Stimulated activated CD8-positive, alpha-beta memory T cell treated with anti-CD3 and anti-CD28 coated beads, Interleukin-15, amount 100 ng/mL, for 1 hour (primary cell): ENCODE data around the gene MDM4.
"Not testable (repeated sequence)": the region's sequence is repeated elsewhere in the genome, so short reads cannot be mapped to it uniquely, and the experiment has no call there.

Source experiments
- DNase-seq: peaks from one replicate; pipeline ENCODE4 v3.0.0-alpha.2; 2020; ENCODE audit warnings: low read depth

MDM4 gene

DNA sequence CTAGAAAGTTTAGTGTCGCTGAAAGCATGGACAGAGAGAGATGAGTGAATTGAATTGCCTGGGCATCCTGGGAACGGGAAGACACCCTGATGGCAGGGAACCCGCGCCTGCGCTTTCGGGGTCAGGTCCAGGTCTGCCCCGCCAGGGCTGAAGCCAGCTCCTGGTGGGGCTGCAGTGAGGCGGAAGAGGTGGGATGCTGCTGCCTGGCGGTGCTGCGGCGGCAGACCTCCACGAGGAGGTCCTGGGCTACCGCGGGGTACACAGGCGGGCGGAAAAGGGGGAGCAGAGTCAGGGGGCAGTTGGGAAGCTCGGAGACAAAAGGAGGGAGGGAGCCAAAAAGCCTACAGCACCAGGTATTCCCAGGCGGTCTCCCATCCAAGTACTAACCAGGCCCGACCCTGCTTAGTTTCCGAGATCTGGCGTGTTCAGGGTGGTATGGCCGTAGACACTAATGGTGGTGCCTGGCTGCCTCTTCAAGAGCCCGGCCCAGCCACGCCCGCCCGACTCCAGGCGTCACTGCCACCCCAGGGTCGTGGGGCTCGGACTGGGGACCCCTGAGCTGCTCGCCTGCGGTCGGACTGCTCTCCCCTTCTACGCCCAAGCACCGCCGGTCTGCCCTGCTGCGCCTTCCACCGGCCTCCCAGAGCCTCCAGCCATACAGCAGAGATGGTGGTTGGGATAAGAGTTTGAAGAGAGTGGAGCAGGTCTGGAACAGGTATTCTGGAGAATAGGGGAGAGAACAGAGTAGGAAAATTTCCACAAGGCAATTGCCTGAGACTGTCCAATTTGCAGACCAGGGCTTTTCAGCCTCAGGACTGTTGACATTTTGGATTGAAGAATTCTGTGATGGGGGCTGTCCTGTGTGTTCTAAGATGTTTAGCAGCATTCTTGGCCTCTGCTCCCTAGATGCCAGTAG lies 46.1 kb downstream of the MDM4 start:
- DNase-seq, result no peak

DNA sequence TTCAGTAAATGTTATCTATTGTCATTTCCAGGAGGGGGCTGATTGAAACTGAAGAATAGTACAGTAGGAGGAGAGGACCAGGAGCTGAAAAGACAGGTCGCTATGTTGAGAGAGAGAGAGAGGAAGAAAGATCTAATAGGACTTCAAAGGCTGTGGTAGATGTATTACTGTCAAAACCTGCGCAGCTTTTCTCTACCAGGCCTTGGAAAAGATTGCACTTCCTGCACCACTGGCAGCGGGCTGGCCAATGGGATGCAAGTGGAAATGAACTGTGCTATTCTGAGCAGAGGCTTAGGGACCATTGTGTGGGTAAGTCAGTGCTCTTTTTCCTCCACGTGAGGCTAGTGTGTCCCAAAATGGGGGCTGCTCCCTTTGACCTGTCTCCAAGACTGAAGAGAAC lies 47.1 kb downstream of the MDM4 start:
- no peak for DNase-seq

DNA sequence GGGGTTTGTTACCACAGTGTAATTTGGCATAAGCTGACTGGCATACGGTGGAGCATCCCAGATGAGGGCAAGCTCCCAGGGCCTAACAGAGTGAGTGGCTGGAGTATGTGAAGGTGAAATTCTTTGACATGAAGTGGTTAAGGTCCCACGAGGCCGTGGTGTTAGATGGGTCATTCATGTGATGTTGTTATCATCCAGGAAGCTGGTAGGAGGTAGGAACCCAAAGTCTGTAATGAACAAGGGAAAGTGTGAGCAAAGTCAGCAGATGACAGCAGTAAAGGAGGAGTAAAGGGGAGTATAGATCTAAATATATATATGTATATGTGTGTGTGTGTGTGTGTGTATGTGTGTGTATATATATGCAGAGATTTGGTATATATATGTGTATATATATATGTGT lies 47.6 kb downstream of the MDM4 start:
- no peak for DNase-seq

DNA sequence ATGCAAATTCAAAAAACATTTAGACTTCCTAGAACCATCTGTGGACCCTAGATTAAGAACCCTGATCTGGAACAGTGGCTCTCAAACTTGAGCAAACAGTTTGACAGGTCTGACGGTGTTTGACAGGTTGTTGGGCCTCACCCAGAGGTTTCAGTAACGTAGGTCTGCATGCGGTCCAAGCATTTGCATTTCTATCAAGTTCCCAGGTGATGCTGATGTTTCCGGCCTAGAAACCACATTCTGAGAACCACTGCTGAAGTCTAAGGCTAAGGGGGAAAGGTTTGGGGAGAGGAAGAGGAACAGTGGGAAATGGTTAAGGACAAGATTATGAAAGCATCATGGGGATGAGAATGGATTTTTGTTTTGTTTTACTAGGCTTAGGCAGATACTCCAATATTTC lies 48.6 kb downstream of the MDM4 start:
- DNase-seq, result no peak

DNA sequence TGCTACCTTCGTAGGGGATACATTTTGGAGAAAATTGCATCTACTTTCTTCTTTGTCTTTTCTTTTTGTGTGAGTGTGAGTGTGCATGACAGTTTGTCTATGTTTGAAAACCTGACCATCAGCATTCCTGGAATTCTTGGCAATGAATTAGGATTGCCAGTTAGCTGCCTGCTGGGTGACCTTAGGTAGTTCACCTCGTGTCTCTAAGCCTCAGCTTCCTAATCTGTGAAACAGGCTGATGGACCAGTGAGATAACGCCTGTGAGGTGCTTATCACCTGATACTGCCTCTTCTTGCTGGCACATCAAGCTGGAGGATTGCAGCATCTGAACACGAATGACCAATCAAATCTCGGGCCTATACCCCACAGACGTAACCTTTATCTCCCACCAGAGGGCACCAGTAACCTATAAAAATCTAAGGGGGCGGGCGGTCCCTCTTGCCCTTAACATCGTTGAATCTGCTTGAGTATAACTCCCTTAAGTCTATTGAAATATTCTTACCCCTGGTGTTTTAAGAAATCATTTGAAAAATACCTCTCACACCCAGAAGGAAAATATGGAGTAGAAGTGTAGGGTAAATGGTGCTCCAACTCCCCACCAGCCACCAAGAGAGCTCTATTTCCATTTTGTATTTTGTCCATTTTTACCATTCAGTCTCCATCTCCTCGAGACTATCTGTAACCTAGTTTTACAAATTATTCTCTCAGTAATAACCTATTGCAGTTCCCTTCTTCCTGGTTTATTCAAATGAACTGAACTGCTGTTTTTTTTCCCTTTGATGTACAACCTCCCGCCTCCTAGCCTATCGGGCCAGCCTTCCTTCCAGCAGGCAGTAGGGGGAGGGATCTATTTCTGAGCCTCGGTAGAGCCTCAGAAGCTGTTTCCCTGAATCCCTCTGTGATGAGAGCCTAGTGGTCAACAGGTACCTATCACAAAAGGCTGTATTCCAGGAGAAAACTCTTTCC lies 49.7 kb downstream of the MDM4 start:
- peak; percentile 14 for DNase-seq

DNA sequence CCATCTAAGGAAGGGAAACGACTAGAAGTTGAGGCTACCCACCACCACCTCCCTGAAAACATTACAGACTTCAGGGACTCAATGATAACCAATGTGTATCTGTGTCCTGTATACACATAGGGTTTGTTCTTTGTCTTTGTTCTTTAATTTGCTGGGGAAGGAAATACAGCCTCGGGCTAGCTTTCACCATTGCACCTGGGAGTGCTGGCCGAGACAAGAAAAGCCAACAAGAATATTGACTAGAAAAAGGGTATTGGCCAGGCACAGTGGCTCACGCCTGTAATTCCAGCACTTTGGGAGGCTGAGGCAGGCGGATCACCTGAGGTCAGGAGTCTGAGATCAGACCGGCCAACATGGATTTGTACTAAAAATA lies 50.4 kb downstream of the MDM4 start:
- DNase-seq, result no peak

DNA sequence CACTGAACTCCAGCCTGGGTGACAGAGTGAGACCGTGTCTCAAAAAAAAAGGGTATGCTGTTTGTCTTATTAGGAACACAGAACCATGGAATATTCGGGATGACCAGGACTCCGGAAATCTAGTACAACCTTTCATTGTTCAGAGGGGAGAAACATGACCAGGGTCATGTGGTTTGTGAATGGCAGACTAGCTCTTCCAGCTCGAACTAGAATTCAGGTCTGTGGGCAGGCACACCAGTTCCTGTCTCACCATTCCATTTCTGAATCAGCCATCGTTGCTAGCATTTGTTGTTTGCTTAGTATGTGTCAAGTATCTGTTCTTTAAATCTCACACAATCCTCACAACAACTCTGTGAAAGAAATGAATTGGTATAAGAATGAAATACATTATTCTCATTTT lies 50.9 kb downstream of the MDM4 start:
- no peak for DNase-seq

DNA sequence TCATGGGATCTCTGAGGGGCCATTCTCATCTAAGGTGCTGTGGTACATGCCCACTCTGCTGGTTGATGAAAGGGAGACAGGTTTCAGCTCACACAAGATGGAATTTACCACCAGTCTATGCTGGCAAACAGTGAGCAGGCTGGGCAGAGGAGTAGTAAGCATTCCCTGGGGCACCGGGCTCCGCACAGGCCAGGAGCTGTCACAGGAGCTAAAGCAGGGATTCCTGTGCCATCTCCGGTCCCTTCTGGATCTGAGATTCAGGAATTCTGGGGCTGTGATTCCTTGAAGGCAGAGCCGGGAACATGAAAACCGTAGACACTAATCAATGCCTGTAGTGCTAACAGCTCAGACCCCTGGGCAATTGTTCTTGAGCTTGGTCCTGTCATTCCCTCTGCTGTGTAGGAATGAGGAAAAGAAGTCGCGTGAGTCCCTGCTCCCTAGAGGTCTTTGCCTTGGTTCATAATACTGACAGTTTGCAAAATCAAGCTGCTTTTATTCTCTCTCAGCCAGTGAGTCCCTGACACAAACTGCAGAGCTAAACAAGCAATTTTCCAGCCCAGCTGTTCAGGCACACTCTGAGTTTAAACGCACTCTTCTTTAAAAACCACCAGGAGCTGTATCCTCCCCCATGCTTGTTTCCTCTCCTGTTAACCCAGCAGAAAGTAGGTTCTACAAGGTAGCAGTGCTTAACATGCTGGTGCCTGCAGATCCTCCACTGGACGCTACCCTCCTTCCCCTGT lies 52.5 kb downstream of the MDM4 start:
- no peak for DNase-seq

DNA sequence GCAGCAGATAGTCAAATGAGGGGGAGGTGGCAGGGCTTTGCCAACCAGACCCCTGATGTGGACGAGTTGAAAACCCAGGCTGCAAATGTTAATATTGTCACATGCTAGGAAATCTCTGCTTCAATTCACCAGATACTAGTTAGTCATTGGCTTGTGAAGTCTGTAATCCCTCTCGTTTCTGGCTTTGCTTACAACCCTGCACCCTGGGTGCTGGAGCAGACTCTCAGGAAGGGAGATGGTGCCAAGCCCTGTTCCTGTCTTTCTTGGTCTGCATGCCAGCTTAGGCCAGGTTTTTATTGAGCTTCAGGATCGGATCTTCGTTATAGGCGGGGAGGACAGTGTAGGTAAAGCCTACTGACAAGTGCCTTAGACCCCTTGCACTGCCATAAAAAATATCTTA lies 53.3 kb downstream of the MDM4 start:
- DNase-seq, result no peak

DNA sequence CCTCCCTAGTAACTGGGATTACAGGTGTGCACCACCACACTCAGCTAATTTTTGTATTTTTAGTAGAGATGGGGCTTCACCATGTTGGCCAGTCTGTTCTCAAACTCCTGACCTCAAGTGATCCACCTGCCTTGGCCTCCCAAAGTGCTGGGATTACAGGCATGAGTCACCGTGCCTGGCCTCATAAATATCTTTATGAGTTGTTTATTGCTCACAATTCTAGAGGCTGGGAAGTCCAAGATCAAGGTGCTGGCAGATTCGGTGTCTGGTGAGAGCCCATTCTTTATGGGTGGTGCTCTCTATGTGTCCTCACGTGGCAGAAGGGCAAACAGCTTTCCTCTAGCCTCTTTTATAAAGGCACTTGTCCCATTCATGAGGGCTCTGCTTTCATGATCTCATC lies 53.8 kb downstream of the MDM4 start:
- DNase-seq, result not testable (repeated sequence)

DNA sequence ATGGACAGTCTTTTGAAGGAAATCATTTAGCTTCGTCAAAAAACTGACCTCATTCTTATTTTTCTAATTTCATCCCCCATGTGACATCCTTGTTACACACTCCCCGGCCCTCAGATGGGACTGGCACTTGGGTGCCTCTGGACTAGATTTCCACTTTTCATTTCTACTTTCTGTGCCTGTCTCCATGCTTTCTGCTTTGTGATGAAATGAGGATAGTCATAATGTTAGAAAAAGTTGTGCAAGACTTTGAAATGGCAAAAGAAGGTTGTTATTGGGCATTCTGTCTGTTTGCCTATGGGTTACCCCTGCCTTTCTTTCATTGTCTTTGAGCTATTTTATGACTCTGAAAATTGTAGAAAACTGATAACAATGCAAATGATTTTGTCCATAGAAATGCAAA lies 54.9 kb downstream of the MDM4 start:
- DNase-seq, result no peak

DNA sequence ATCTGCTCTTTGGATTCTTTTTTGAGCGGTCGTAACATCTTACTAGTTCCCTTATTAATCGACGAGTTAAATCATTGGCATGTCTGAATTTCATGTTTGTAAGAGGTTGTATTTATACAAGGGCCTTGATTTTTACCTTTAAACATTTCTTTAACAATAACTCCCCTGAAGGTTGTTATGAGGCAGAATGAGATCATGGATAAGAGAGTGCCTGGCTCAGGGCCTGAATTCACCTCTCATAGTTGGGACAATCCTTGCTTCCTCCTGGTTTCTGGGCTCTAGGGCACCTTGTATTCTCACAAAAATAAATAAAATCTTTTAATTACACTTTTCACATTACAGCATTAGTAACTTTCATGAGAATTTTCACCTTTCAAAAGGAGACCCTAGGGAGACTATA lies 55.4 kb downstream of the MDM4 start:
- DNase-seq, result no peak

DNA sequence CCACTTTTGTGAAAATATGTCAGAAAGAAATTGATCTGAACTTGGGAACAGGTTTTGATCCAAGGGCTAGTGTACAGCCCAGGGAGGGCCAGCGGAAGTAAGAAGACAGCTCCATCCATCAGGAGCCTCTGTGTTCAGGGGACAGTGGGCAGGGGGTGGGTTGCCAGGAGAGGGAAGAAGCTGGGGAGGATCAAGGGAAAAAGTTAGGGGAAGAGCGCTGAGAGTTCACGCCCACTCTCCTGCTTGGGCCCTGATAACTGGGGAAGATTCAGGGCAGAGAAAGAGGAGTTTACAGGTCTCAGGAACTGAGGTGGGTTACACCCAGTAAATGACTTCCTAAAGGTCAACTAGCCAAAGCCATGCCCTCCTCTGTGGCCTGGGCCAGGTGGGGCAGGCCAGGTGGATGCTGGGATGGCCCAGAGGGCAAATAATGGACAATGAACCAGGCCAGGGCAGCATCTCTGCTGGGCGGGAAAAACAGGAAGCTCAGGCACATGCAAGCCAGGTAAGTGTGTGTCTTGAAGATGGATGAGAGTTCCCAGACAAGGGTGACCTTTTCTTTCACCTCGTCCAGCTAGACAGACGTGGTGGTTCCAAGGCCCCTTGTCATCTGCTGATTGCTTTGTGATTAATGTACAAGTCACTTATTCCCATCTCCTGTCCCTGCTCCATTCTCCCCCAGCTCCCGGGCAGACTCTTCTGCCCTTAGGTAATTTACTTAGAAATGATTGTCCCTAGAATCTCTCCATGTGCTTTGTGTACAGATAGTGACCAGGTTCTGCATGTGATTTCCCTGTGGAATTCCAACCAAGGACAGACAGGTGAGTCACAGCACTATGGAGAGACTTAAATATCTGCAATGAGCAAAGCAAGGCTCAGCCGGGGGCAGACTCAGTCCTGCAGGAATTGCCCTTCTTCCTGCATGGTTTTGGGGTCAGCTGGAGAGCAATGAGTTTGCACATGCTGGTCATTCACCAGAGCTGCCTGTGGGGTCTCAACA lies 57.0 kb downstream of the MDM4 start:
- no peak for DNase-seq

DNA sequence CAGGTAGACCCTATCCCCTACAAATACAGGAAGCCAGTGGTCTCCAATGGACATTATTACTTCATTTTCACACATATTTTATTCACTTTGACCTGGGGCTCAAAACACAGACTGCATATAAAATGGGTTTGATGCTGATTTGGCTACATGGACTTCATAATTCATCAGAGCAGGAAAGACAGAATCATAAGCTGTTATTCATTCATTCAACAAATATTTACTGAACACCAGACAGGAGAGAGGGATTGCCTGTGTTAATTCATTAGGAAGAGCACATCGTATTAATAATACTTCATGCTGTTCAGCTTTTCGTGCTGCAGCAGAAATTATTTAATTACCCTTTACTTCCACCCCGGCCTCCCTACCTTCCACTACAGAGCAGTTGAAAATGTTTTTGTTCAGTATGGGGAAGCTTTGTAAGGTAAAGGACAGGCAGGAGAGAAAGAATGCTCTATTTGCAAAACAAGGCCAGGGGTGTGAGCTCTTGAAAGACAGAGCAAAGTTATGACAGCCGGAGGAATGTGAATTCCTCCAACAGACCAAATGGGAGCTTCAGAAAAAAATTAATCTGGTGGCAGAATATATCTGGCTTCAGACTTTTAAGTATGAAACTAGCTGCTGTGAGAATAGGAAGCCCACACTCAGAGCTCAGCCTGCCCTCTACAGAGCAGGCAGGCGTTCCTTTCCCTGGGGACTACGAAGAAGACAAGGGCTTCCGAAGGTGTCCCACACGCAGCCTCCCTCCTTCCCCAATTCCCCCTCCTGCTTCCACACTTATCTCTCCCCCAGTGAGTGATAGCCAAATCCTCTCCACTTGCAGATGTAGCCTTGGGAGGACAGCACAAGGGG lies 58.0 kb downstream of the MDM4 start:
- no peak for DNase-seq

DNA sequence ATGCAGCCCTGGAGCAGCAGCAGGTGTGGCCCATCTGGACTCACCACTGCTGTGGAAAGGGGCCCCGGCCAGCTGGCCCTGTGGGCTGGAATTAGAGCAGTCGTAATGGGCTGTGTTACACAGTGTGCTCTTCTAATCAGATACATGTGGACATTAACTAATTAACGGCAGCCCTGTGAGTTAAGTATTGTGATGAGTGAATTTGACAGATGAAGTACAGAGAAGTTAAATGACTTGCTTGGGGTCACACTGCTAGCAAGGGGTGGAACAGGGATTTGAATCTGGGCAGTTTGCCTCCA lies 58.6 kb downstream of the MDM4 start:
- DNase-seq, result no peak

DNA sequence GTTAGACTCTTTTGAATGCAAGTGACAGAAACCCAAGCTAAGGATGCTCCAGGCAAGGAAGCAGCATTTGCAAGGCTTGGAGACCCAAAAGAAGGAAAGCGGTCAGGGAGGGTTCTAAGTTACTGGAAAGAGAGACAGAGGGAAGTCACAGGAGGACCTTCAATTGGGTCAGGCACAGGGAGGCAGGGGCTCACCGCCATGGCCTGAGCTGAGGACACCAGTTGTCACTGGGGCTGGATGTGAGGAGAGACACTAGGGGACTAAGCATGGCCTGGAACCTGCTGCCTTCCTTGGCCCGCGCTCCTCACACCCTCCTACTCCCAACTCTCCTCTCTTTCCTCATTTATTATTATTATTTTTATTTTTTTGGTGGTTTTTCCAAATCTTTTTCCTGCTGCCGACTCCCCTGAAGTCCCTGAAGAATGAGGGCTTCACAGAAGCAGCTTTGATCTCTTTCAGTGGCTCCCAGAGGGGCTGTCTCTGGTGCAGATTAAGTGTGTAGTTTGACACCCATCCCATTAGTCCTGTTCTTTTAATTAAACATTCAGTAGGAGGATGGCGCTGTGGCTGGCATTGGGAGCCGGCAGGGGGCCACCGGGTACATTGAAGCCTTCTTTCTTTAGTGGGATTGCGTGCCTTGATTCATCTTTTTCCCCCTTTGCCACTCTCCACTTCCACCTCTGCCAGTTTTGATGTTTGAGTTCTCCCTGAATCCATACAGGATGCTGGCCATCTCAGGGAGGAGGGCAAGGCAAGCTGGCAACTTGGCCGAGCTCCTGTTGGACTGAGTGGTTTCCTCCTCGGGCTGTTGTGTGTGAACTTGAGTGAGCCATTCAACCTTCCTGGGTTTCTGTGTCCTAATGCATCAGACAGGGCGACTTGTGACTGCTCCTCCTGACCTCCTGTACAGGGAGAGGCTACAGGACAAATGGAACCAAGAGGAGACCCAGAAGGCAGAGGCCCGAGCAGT lies 59.3 kb downstream of the MDM4 start:
- no peak for DNase-seq

DNA sequence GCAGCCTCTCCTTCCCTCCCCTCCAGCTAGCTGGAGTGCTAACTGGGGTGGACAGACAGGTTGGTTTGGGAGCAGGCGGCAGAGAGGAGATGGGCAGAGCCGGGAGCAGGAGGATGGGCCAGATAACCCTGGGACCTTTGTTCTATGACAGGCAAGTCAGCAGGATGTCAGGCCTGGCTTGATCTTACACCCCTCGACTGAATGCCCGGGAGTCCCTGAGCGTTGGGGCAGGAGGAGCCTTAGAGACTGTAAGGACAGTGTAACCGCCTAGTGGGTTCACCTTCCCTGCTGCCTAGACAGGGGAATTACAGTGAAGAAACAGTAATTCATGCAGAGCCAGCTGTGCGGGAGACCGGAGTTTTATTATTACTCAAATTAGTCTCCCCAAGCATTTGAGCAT lies 60.2 kb downstream of the MDM4 start:
- DNase-seq, result no peak

DNA sequence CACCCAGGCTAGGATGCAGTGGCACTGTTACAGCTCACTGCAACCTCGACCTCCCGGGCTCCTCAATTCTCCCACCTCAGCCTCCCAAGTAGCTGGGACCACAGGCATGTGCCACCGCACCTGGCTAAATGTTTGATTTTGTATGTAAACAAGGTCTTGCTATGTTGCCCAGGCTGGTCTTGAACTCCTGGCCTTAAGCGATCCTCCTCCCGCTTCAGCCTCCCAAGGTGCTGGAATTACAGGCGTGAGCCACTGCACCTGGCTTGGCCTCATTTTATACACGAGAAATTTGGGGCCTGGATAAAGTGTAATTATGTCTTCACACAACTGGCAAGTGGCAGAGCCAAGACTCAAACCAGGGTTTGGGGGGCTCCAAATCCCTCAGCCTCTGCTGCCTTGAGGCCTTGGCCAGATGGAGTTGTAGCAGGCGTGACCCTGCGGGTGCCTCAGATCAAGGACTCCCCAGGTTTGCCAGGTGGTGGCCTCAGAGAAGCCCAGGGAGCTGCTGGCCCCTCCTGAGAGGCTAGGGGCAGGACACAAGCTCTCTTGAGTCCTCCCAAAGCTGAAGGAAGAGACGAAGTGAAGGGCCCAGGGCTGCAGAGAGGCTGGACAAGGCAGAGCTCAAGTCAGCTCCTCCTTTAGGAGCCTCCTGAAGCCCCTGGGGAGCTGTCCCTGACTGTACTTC lies 61.7 kb downstream of the MDM4 start:
- DNase-seq, result no peak
